Activated CD4-positive, alpha-beta T cell treated with anti-CD3 and anti-CD28 coated beads, Interleukin-2, amount 50 U/mL, for 16 hours (primary cell): Measurements from ENCODE around the gene KRT31.
"Not testable (repeated sequence)": the region's sequence is repeated elsewhere in the genome, so short reads cannot be mapped to it uniquely, and the experiment has no call there.

ENCODE experiments used
- DNase-seq: peaks from one replicate; pipeline ENCODE4 v3.0.0-alpha.2; 2020

KRT31 gene

DNA sequence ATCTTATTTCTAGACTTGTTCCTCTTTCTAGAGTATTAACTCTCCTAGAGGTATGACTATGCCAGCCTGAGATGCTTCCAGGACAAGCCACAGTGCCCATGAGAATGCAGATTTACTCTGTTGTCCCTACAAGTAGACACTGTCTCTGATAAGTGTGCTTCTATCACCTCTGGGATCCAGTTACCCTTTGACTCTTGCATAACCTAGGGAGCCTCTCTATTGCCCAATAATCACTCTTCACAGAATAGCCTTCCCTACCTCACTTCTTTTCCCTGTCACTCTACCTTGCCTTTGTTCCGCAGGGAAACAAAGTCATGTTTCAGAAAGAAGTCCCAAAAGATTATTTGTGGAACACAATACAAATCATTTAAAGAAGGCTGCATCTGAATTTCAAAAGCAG lies 13.7 kb downstream of the KRT31 start:
- no peak for DNase-seq

DNA sequence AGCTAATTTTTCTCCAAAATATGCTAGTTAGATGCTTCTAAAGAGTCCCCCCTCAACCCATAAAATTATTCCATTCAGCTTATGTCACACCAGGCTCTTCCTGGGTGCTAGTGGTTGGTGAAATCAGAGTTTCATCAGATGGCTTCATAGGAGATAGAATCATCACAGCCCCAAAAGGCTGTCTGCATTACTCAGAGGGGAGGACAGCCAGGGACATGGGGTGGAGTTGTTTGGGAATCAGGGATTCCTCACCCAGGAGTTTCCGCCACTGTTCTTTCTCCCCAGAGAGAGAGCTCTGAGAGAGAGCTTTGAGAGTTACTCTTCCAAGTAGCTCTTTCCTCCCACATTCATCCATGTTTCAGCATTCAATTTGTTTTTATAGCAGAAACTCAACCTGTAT lies 15.0 kb downstream of the KRT31 start:
- no peak for DNase-seq

DNA sequence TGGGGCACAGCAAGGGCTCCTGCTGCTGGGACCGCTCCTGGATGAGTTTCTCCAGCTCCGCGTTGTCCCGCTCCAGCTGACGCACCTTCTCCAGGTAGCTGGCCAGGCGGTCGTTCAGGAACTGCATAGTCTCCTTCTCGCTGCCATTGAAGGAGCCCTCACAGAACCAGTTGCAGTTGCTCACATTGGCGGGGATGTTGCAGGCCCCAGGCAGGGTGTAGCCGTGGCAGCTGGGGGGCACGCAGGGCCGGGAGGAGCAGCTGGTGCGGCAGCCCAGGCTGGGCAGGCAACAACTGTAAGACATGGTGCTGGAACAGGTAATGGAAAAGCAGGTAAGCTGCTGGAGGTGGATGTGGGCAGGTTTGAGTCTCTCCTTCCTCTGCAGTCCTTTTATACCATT lies 15.5 kb downstream of the KRT31 start, which contains the start of gene KRT34:
Gene KRT34, minus strand, starts transcription at position 364 of the 400 bp plus-strand sequence. Its CDS starts 60 bp downstream, at position 304.
- DNase-seq: not testable (repeated sequence)

GRCh38 chr17:41380091-41380490 lies 17.3 kb downstream of the KRT31 start:
- DNase-seq: not testable (repeated sequence)

DNA sequence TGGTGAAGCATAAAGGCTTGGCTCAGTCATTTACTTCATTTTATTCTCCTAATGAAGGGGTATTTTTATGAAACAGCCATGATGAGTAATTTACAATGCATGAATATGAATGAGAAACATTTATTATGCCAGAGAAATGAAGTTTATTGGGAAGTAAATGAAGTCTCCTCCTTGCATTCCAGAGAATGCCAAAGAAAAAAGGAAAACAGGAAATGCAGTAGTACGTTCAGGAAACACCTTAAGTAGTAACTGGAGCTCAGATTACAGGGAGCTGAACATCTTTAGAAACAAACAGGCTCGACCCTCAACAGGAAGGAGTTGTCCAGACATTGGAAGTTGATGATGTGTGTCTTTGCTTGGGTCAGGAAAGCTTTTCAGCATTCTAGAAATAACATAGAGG lies 19.9 kb downstream of the KRT31 start:
- no peak for DNase-seq

GRCh38 chr17:41369713-41370112 lies 27.7 kb downstream of the KRT31 start, which contains the start of gene KRT33B:
TSS of gene KRT33B (minus strand) at chr17:41369813. CDS start at chr17:41369750, 63 bp downstream.
- DNase-seq: no peak

DNA sequence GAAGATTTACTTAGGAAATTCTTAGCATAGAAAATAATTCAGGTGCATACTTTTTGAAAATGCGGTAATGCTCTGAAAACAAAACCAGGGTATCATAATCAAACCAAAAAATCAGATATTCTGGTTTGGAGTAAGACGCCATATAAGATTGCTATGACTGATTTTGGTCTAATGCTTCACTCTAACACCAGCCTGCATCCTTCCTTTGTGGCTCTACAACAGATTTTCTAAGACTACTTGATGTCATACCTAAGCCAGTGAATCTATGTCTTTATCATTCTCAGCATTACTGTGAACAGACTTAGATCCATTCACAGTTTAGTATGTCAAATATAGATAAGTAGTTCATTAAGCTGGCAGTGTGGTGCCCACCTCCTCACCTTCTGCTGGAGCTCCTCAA lies 28.4 kb downstream of the KRT31 start:
- DNase-seq: no peak

DNA sequence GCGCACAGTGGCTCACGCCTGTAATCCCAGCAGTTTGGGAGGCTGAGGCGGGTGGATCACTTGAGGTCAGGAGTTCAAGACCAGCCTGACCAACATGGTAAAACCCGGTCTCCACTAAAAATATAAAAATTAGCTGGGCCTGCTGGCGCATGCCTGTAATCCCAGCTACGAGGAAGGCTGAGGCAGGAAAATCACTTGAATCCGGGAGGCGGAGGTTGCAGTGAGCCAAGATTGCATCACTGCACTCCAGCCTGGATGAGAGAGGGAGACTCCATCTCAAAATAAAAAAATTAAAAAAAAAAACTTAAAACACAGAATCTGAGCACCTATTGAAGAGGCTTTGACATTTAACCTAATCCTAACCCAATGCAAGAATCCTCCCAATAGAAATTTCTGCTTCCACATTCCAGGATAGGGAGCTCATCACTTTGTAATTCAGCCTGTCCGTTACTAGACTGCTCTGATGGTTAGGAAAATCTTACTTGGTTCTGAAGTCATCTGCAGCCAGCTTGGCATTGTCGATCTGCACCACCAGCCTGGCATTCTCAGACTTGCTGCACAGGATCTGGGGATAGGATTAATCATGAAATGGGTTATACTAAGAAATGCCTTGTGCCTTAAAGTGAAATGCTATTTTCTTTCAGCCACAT lies 29.9 kb downstream of the KRT31 start:
- DNase-seq: no peak

DNA sequence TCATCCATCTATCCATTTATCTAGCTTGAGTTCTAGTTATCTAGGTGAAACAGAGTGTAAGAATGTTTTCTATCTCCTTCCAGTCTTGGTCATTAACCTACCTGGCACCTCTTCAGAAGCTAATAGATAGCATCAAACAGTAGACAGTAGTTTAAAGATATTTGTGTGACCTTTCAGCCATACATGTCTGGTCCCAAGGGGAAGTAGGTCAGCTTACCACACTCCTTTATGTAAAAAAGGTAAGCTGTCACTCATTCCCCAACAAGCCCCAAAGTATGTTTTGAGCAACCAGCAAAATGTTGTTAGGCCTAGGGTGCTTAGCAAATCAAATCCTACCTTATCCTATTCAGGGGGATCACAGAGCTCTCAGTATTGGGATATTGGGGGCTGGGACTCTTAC lies 31.3 kb downstream of the KRT31 start:
- DNase-seq: no peak

GRCh38 chr17:41363881-41364280 lies 33.5 kb downstream of the KRT31 start:
- no peak for DNase-seq

DNA sequence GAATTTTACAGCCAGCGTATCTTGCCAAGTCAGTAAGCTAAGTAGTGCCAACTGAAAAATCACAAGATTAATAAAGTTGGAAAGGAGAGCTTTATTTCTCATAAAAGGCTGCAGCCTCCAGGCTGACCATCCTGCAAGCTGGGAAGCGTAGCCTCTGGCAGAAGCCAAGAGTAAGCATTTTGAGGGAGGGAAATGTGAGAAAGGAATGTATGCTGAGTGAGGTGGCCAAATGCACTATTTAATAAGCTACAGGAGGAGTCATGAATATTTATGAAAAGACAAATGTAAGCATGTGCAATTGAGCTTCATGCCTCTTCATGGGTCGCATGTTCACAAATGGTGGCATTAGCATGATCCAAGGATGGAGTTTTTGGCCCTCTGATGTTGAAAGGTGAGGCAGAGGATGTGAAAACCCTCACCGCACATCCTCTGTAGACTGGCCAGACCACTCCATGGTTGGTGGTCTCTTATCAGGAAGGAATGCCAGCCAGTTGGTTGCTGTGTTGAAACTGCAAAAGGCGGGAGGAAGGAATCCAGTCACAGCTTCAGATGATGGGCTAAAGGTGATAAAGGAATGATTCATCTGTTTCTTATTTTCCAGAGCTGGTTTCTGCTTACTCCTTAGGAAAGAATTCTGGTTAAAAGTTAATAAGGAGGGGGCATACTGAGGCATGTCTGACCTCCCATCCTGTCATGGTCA lies 37.0 kb downstream of the KRT31 start:
- no peak for DNase-seq

DNA sequence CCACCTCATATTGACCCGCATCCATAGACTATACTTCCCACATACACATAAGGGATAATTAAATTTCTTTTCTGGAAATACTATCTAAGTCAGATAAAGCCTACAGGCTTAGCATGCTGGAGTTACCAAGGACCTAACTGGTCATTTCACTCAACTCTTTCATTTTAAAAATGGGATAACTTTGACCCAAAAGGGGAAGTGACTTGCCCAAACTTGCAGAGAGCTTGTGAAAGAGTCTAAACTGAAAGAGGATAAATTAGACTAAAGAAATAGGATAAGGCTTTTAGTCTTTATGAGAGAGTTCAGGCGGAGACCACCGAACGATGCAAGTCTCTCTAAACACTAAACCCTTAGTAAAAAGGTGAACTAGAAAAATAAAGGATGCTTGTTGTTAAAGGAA lies 42.9 kb downstream of the KRT31 start:
- DNase-seq: no peak

- DNase-seq: no peak
Observed at GRCh38 chr17:41352597-41353366, 44.6 kb downstream of the KRT31 start.

- no peak for DNase-seq
Observed at GRCh38 chr17:41351177-41351576, 46.2 kb downstream of the KRT31 start.

DNA sequence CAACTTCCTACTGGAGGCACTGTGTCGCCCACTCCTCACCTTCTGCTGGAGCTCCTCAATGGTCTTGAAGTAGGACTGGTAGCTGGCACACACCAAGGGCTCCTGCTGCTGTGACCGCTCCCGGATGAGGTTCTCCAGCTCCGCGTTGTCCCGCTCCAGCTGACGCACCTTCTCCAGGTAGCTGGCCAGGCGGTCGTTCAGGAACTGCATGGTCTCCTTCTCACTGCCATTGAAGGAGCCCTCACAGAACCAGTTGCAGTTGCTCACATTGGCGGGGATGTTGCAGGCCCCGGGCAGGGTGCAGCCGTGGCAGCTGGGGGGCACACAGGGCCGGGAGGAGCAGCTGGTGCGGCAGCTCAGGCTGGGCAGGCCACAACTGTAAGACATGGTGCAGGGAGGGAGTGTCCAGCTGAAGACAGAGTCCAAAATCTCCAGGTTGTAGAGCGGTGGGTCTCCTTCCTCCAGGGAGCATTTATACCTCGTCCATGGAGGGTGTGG lies 47.0 kb downstream of the KRT31 start, which contains the start of gene KRT33A:
Gene KRT33A, minus strand, starts transcription at position 448 of the 498 bp plus-strand sequence. Its CDS starts 61 bp downstream, at position 387.
- DNase-seq: not testable (repeated sequence)

DNA sequence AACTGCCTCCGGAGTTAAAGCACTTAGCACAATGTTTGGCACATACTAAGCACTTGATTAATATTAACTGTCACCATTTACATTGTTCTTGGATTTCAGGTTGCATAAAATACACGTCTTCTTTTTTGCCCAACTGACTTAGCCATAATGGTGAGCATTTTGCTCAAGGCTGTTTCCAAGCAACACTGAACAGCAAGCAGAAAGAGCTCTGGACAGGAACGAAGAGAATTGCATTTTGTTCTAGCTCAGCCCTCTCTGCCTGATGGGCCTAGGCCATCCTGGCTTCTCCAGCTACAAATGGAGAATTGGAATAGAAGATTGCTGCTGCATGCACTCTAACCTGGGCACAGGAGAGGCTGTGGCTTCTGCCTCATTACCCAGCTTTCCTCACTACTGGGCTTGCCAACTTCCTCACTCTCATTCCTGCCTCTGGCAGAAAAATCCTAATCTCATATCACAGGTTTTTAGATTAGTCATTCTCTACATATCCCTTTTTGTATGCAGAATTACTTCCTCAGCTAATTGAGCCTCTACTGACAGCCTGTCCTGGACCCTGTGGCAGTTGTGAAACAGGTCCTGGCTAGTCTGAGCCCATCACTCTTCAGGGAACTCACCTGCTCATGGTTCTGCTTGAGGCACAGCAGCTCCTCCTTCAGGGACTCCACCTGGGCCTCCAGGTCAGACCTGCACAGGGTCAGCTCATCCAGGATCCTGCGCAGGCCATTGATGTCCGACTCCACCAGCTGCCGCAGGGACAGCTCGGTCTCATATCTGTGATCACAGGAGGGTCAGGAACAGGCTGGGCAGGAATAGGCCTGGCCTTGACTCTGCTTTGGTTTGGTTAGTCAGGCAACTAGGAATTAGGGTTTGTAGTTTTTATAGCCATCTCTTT lies 49.3 kb downstream of the KRT31 start:
- DNase-seq: no peak

GRCh38 chr17:41346421-41346820 lies 51.0 kb downstream of the KRT31 start:
- not testable (repeated sequence) for DNase-seq

GRCh38 chr17:41345992-41346391 lies 51.4 kb downstream of the KRT31 start:
- no peak for DNase-seq
